SK-N-MC (cell line): ENCODE results near the gene SVIP.
A peak's percentile ranks its signal among the peaks of the same experiment; 100 is the strongest.

Experiments
- EZH2 ChIP-seq: fragments of 200-600 bp; sonication (generic); IDR thresholded peaks from one replicate; pipeline ENCODE4 v1.6.1; 2017; ENCODE audit warnings: antibody characterized with exemption
- FOXP2 ChIP-seq: optimal IDR thresholded peaks from 2 replicates; pipeline ENCODE3; 2011; ENCODE audit warnings: mild to moderate bottlenecking, moderate library complexity; ENCODE audit not compliant: insufficient read depth; ENCODE audit errors: extremely low read length, control extremely low read depth
- POLR2AphosphoS5 ChIP-seq: IDR thresholded peaks from 2 replicates; pipeline ENCODE4 v1.6.1; 2012; ENCODE audit warnings: mild to moderate bottlenecking, low read depth, low read length, borderline replicate concordance

DNA sequence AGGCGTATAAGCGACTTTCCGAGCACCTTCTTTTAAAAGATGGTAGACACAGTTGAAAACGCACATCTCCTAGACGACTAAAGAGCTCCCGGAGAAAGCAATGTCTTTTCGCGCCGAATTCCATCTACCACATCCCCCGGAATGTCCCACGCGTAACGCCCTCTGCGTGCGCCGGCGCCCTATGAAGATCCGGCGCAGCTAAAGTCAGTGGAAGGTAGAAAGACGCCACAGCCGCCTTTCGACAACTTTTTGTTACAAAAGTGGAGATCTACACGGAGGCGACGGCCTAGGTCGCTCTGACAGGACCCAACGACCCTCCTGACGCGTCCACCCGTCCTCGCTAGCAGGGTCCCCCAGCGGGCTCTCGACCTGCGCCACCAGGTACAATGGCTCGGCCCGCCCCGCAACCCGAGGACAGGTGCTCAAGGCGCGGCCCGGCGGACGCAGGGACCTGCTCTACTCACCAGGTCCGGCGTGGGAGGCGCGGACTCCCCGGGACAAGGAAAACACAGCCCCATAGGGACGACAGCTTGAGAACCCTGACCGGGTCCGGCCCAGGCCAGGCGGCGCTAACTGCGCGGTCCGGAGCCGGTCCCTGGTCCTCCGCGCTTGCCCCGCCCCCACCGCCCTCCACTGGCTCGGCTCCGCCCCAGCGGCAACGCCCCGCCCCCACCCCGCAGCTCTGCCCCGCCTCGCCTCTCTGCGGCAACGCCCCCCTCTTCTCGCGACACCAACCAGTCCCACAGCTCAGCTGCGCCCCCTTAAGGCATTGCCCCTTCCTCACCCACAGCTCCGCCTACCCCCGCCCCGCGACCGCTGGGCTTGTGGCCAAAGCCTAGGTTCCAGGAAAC lies at the start of gene SVIP:
- TF ChIP-seq FOXP2: peak; percentile 76
- TF ChIP-seq EZH2: no peak
- peak; percentile 62; the same call in 1 of the 2 replicates for TF ChIP-seq POLR2AphosphoS5
